ENCODE results near the gene NADSYN1.

NADSYN1 gene

DNA sequence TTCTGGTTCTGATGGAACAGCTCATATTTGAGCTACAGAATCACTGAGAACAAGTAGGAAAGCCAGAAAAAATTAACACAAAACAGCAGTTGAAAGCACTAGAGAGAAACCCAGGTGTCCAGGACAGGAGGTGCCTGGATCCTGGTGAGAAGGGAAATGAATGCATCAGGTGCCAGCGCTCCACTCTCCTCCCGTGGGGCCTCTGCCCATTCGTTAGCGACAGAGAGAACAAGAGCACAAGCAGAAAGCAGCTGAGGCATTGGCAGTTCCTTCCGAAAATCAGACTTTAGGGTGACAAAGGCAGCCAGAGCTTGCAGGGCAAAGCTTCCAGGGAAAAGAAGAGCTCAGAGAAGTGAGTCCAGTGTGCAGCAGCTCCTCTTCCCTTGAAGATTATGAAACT, 54.1 kb downstream of the NADSYN1 start:
- no peak for TF ChIP-seq AEBP2 (tag by site-specific recombination; IDR thresholded peaks at IDR 0.05; ENCODE audit: borderline replicate concordance)
- TF ChIP-seq ZNF426 (tag by site-specific recombination; IDR thresholded peaks at IDR 0.05): no peak
- TF ChIP-seq, protein P1, sequence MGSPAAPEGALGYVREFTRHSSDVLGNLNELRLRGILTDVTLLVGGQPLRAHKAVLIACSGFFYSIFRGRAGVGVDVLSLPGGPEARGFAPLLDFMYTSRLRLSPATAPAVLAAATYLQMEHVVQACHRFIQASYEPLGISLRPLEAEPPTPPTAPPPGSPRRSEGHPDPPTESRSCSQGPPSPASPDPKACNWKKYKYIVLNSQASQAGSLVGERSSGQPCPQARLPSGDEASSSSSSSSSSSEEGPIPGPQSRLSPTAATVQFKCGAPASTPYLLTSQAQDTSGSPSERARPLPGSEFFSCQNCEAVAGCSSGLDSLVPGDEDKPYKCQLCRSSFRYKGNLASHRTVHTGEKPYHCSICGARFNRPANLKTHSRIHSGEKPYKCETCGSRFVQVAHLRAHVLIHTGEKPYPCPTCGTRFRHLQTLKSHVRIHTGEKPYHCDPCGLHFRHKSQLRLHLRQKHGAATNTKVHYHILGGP (tag by site-specific recombination; IDR thresholded peaks at IDR 0.05): no peak
- no peak for TF ChIP-seq ZNF473 (tag by site-specific recombination; IDR thresholded peaks at IDR 0.05)
- no peak for TF ChIP-seq ZNF560 (tag by site-specific recombination; IDR thresholded peaks at IDR 0.05; ENCODE audit: borderline replicate concordance)
- no peak for TF ChIP-seq ZNF112 (tag by site-specific recombination; IDR thresholded peaks at IDR 0.05)
- TF ChIP-seq FEZF1 (tag by site-specific recombination; IDR thresholded peaks at IDR 0.05): no peak
- no peak for TF ChIP-seq MZF1 (tag by site-specific recombination; IDR thresholded peaks at IDR 0.05; ENCODE audit: borderline replicate concordance)
- no peak for TF ChIP-seq ZNF23 (tag by site-specific recombination; IDR thresholded peaks at IDR 0.05; ENCODE audit: borderline replicate concordance)
- no peak for TF ChIP-seq ZNF585B (tag by site-specific recombination; IDR thresholded peaks at IDR 0.05)
- TF ChIP-seq ZNF174 (tag by site-specific recombination; IDR thresholded peaks at IDR 0.05): no peak
- TF ChIP-seq ZIC2 (tag by site-specific recombination; IDR thresholded peaks at IDR 0.05): no peak
- TF ChIP-seq ZNF596 (tag by site-specific recombination; IDR thresholded peaks at IDR 0.05): no peak
- no peak for TF ChIP-seq ZNF202 (tag by site-specific recombination; IDR thresholded peaks at IDR 0.05; ENCODE audit: borderline replicate concordance)
- no peak for TF ChIP-seq ZNF175 (tag by site-specific recombination; IDR thresholded peaks at IDR 0.05)
- no peak for TF ChIP-seq KLF9 (tag by site-specific recombination; IDR thresholded peaks at IDR 0.05; ENCODE audit: low read depth)
- H3K27ac ChIP-seq (ENCODE audit: extremely low read depth, low read depth, low read length): no peak overlapping the region
- ChIA-PET POLR2A (interaction anchor here (1.3 kb wide), 1 partner anchor 54 kb away, joined by 6 read pairs; the partner anchor contains the start of gene NADSYN1), CTCF (no interaction called here)
- H3K4me3 ChIP-seq (ENCODE audit: low read depth, low read length): no peak overlapping the region
- no peaks in the 10 kb centered on the region for H3K4me1 ChIP-seq (ENCODE audit: control insufficient read depth, insufficient read depth, low read length)
- peaks cover 0 to 4% of the 10 kb centered on the region in 2 experiments; a peak in 1 of 3 replicates for H3K36me3 ChIP-seq (ENCODE audit: control insufficient read depth in 2 of 2, insufficient read depth in 1 of 2, low read length in 2 of 2)
- H3K9me3 ChIP-seq (ENCODE audit: control insufficient read depth, insufficient read depth, low read depth, low read length): no peaks in the 10 kb centered on the region

DNA sequence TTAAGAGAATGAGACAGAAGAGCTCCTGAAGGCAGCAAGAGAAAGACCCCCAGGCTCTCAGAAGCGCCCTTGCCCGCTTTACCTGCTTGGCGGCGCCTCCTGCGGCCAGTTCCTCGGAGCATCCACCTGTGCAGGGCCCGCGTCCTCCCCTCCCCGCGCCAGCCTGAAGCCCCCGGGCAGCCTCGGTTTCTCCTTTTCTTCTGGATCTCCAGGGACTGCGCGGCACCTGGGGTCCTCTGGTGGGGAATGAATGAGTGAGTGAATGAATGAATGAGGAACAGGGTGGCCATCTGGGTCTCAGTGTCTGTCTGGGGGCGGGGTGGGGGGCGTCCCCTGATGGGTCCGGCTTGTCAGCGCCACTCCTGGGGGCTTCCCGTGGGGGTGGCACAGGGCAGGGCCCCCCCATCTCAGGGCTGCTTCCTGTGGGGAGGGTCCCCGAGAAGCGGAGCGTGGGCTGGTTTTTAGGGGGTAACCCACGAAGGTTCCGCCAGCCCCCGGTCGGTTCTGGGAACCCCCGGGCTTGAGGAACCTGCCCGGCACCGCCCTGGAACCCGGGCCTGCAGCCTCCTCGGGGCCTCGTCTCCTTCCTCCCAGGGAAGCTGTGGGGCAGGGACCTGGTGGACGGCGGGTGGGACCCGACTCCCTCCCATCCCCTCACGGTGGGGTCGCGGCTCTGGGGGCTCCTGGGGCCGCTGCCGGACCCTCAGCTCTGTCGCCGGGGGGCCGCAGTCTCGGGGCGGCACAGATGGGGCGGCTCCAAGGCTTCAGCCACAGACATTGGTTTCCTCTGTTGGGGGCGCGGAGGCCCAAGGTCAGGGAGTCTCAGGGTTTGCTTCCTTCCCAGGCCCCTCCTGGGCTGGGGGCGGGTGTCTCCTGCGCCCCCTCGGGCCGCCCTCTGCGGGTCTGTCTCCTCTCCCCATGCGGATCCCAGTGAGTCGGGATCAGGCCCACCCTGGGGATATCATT, 65.8 kb downstream of the NADSYN1 start:
- ChIA-PET POLR2A (no interaction called here), CTCF (no interaction called here)

More for the DNA sequence above, 65.8 kb downstream of the NADSYN1 start:
- no peak for TF ChIP-seq ZNF416 (tag by site-specific recombination; IDR thresholded peaks at IDR 0.05)
- no peak for TF ChIP-seq HOXA7 (CRISPR knock-in tag; IDR thresholded peaks at IDR 0.05; ENCODE audit: borderline replicate concordance)
- TF ChIP-seq ZNF785 (tag by site-specific recombination; IDR thresholded peaks at IDR 0.05): no peak
- TF ChIP-seq ZNF394 (tag by site-specific recombination; IDR thresholded peaks at IDR 0.05; ENCODE audit: borderline replicate concordance): no peak
- no peak for TF ChIP-seq GLI2 (tag by site-specific recombination; IDR thresholded peaks at IDR 0.05; ENCODE audit: borderline replicate concordance, low read depth)
- no peak for TF ChIP-seq ZNF10 (tag by site-specific recombination; IDR thresholded peaks at IDR 0.05)
- no peak for TF ChIP-seq ZNF16 (tag by site-specific recombination; IDR thresholded peaks at IDR 0.05; ENCODE audit: low read depth)
- TF ChIP-seq ZNF302 (tag by site-specific recombination; IDR thresholded peaks at IDR 0.05; ENCODE audit: low read depth): no peak
- TF ChIP-seq MEIS1 (CRISPR knock-in tag; IDR thresholded peaks at IDR 0.05; ENCODE audit: borderline replicate concordance): no peak
- no peak for TF ChIP-seq ZBTB1 (tag by site-specific recombination; IDR thresholded peaks at IDR 0.05)
- no peak for TF ChIP-seq ZNF561 (tag by site-specific recombination; IDR thresholded peaks at IDR 0.05; ENCODE audit: borderline replicate concordance)
- no peaks in the 10 kb centered on the region for H3K4me1 ChIP-seq (ENCODE audit: control insufficient read depth, insufficient read depth, low read length)
- no peaks in the 10 kb centered on the region for H3K9me3 ChIP-seq (ENCODE audit: control insufficient read depth, insufficient read depth, low read depth, low read length)
- no peak overlapping the region for H3K4me3 ChIP-seq (ENCODE audit: low read depth, low read length)
- H3K27ac ChIP-seq (ENCODE audit: extremely low read depth, low read depth, low read length): no peak overlapping the region
- H3K36me3 ChIP-seq (ENCODE audit: control insufficient read depth in 2 of 2, insufficient read depth in 1 of 2, low read length in 2 of 2): no peaks in the 10 kb centered on the region
